ENCODE measurements around the gene KCNQ5.

KCNQ5 gene

DNA sequence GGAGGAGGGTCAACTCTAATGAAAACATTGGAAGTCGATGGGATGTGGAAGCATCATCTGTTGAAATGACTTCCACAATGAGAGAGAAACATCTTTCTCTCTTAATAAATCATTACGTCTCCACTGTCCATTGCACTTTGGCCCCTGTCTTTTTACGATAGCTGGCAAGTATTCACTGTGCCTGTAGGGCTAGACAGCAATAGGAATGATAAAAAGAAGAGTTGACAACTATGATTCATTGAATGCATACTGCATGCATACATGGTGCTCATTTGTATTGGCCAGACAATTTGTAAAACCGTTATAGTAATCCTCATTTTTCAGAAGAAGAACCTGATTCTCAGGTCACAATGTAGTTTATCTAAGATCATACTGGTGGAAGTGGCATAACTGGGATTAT lies 220.3 kb downstream of the KCNQ5 start:
- DNase-seq (ENCODE audit: low read depth) = no peak
- TF ChIP-seq, protein P1, sequence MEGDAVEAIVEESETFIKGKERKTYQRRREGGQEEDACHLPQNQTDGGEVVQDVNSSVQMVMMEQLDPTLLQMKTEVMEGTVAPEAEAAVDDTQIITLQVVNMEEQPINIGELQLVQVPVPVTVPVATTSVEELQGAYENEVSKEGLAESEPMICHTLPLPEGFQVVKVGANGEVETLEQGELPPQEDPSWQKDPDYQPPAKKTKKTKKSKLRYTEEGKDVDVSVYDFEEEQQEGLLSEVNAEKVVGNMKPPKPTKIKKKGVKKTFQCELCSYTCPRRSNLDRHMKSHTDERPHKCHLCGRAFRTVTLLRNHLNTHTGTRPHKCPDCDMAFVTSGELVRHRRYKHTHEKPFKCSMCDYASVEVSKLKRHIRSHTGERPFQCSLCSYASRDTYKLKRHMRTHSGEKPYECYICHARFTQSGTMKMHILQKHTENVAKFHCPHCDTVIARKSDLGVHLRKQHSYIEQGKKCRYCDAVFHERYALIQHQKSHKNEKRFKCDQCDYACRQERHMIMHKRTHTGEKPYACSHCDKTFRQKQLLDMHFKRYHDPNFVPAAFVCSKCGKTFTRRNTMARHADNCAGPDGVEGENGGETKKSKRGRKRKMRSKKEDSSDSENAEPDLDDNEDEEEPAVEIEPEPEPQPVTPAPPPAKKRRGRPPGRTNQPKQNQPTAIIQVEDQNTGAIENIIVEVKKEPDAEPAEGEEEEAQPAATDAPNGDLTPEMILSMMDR (conservative IDR thresholded peaks at IDR 0.05; ENCODE audit: low read length) = no peak
- H3K4me3 ChIP-seq (ENCODE audit: low read length) = no peak overlapping the region

DNA sequence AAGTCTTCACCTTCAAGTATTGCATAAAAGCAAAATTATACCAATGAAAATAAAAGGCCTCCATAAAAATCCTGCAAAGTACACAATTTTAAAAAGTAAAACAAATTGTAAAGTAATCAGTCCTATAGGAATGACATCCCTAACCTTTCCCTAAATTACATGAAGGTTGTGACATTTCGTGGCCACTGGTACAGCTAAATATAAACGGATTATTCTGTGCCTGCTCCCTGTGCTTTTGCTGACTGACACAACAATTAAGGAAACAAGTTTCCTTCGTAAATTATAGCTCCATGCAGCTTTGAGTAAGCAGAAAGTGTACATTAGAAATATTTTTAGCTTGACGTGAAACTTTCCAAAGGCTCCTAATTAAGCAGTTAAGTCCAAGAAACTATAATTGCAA lies 222.8 kb downstream of the KCNQ5 start:
- DNase-seq (ENCODE audit: low read depth) = no peak
- H3K4me3 ChIP-seq (ENCODE audit: low read length) = no peak overlapping the region
- TF ChIP-seq, protein P1 (conservative IDR thresholded peaks at IDR 0.05; ENCODE audit: low read length) = no peak

GRCh38 chr6:72849346-72849745 lies 227.5 kb downstream of the KCNQ5 start:
- DNase-seq (ENCODE audit: low read depth) = no peak
- TF ChIP-seq, protein P1 (conservative IDR thresholded peaks at IDR 0.05; ENCODE audit: low read length) = no peak
- no peak overlapping the region for H3K4me3 ChIP-seq (ENCODE audit: low read length)

- no peak overlapping the region for H3K4me3 ChIP-seq (ENCODE audit: low read length)
- DNase-seq (ENCODE audit: low read depth) = no peak
- TF ChIP-seq, protein P1 (conservative IDR thresholded peaks at IDR 0.05; ENCODE audit: low read length) = no peak
These were observed 228.2 kb downstream of the KCNQ5 start for GRCh38 chr6:72850040-72850439.

- H3K4me3 ChIP-seq (ENCODE audit: low read length) = no peak overlapping the region
- DNase-seq (ENCODE audit: low read depth) = no peak
- TF ChIP-seq, protein P1 (conservative IDR thresholded peaks at IDR 0.05; ENCODE audit: low read length) = no peak
These were observed 228.6 kb downstream of the KCNQ5 start for GRCh38 chr6:72850469-72850868.

DNA sequence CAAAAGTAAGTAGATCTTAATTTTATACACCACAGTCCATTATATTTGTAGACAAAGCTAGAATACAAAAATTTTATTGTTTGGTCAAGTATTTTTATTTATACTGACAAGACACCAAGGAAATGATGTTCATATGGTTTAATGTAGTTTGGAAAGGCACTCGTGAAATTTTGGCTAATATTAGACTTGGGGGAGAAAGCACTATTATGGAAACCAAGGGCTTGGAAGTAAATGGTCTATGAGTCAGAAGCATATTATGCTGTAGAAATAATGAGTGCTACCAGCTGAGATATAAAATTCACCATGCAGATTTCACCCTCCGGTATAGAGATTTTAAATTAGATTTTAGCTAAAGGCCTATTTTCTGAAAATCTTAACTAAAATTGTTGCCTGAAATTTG lies 233.6 kb downstream of the KCNQ5 start:
- TF ChIP-seq, protein P1 (conservative IDR thresholded peaks at IDR 0.05; ENCODE audit: low read length) = no peak
- H3K4me3 ChIP-seq (ENCODE audit: low read length) = no peak overlapping the region
- peak; percentile 46 for DNase-seq (ENCODE audit: low read depth)

GRCh38 chr6:72856801-72857200 lies 234.9 kb downstream of the KCNQ5 start:
- TF ChIP-seq, protein P1 (conservative IDR thresholded peaks at IDR 0.05; ENCODE audit: low read length) = no peak
- DNase-seq (ENCODE audit: low read depth) = no peak
- no peak overlapping the region for H3K4me3 ChIP-seq (ENCODE audit: low read length)
